ENCODE measurements around the gene TBX20.

The TBX20 gene, protein sequence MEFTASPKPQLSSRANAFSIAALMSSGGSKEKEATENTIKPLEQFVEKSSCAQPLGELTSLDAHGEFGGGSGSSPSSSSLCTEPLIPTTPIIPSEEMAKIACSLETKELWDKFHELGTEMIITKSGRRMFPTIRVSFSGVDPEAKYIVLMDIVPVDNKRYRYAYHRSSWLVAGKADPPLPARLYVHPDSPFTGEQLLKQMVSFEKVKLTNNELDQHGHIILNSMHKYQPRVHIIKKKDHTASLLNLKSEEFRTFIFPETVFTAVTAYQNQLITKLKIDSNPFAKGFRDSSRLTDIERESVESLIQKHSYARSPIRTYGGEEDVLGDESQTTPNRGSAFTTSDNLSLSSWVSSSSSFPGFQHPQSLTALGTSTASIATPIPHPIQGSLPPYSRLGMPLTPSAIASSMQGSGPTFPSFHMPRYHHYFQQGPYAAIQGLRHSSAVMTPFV

DNA sequence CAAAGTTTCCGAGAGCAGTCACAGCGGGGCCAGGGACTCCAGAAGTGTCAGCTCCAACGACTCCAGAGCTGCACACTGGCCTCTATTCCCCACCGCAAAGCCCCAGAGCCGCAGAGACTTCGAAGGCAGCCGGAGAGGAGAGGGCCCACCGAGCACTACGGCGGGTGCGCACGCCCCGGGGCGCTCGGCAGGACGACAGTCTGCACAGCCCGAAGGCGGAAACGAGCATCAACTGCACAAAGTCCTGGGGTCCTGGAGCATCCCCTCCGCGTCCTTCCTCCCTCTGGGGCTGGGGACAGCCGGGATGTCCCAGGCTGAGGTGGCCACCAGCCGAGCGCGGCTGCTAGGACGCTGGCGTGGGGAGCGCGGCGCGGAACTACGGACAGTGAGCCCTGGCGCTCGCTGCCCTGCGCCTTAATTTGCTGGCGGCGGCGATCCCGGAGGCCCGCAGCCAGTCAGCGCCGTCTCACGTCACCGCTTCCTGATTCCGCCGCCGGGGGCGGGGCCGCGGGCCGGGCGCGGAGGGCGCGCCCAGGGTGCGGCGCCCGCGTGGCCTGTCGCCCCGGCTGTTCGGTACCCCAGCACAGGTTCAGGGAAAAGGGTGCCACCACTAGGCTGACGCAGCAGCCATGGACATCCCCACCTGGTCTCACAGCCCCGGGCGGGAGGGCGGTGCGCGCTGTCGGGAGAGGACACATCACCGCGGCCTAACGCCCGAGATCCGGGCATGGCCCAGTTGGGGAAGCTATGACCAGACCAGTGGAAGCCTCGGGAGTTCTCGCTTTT lies at the start of gene TBX20:
TSS of gene TBX20 (minus strand) at position 391 of the 786 bp plus-strand sequence. CDS start 480 bp downstream, outside the sequence.
- in situ Hi-C loops (cut with HindIII; ENCODE audit: low sequenced_read_pairs) = no loop called here

GRCh38 chr7:35289376-35289775 lies 35.5 kb upstream of the TBX20 start:
- in situ Hi-C loops (cut with HindIII; ENCODE audit: low sequenced_read_pairs) = no loop called here

DNA sequence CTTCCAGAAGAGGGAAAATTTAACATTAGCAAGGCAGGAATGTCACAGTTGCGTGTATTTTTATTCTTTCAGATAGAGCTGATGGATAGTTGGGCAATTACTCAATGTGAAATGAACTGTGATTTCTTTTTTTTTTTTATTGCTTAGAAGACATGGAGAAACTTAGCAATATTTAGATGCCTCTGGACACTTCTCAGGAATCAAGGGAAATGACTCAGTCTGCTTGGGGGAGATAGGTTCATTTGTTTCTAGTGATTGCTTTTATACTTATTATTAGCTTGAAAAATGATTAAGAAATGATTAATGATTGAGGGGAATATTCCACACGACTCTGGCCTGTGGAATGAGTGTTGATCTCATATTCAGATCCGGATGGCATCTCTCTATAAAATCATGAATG lies 33.1 kb upstream of the TBX20 start:
- in situ Hi-C loops (cut with HindIII; ENCODE audit: low sequenced_read_pairs) = no loop called here

GRCh38 chr7:35286422-35286821 lies 32.5 kb upstream of the TBX20 start:
- in situ Hi-C loops (cut with HindIII; ENCODE audit: low sequenced_read_pairs) = no loop called here

- in situ Hi-C loops (cut with HindIII; ENCODE audit: low sequenced_read_pairs) = no loop called here
These were observed 31.9 kb upstream of the TBX20 start for GRCh38 chr7:35285799-35286198.

DNA sequence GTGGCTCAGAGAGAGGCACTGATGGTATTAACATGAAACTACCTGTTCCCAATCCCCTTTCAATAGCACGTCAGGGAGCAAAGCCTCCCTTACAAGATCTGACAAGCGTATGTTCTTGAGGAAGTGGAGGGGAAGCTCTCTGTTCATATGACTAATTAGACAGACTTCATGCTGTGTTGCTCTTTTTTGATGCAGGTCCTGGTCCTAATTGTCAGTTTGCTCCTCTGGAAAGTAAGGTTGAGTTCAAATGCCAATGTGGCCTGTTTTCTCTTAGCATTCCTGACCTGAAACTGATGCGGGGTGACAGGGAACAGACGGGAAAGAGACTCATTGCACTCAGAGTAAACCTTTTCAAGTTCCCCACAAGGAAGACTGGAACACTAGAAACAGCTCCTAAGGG lies 27.0 kb upstream of the TBX20 start:
- in situ Hi-C loops (cut with HindIII; ENCODE audit: low sequenced_read_pairs) = no loop called here

GRCh38 chr7:35277359-35277758 lies 23.5 kb upstream of the TBX20 start:
- in situ Hi-C loops (cut with HindIII; ENCODE audit: low sequenced_read_pairs) = no loop called here

GRCh38 chr7:35272246-35272645 lies 18.3 kb upstream of the TBX20 start:
- in situ Hi-C loops (cut with HindIII; ENCODE audit: low sequenced_read_pairs) = no loop called here

GRCh38 chr7:35268953-35269352 lies 15.1 kb upstream of the TBX20 start:
- in situ Hi-C loops (cut with HindIII; ENCODE audit: low sequenced_read_pairs) = no loop called here

DNA sequence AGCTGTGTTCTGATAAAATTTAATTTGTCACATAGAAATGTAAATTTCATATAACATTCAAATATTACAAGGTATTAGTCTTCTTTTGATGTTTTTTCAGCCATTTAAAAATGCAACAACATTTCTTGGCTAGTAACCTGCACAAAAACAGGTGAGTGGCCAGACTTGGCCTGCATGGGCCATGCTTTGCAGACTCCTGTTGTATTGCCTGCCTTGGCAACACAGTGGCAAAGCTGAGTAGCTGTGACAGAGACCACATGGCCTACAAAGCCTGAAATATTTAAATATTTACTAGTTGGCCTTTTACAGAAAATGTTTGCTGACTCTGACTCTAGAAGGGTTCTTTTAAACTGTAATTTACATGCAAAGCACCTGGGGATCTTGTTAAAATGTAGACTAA lies 13.5 kb upstream of the TBX20 start:
- in situ Hi-C loops (cut with HindIII; ENCODE audit: low sequenced_read_pairs) = no loop called here

- in situ Hi-C loops (cut with HindIII; ENCODE audit: low sequenced_read_pairs) = no loop called here
These were observed 9.5 kb upstream of the TBX20 start for GRCh38 chr7:35263396-35263795.

GRCh38 chr7:35261476-35262285 lies 7.8 kb upstream of the TBX20 start:
- in situ Hi-C loops (cut with HindIII; ENCODE audit: low sequenced_read_pairs) = no loop called here

- in situ Hi-C loops (cut with HindIII; ENCODE audit: low sequenced_read_pairs) = no loop called here
These were observed 7.1 kb upstream of the TBX20 start for GRCh38 chr7:35261041-35261440.

GRCh38 chr7:35260246-35260645 lies 6.3 kb upstream of the TBX20 start:
- in situ Hi-C loops (cut with HindIII; ENCODE audit: low sequenced_read_pairs) = no loop called here

DNA sequence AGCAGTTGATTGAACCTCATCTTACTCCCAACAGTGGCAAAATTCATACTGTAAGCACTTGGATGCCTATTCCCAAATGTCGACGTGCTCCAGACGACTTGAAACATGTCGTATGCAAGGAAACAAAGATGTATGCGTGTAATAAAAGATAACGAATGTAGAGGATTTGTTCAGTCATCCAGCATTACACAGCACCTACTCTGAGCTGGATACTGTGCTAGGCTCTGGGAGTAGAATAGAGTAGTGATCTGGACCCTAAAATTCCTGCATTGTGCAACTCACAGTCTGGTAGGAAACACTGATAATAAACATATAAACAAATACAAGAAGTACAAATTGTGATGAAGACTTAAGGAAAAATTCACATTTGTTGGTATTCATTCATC lies 5.6 kb upstream of the TBX20 start:
- in situ Hi-C loops (cut with HindIII; ENCODE audit: low sequenced_read_pairs) = no loop called here

DNA sequence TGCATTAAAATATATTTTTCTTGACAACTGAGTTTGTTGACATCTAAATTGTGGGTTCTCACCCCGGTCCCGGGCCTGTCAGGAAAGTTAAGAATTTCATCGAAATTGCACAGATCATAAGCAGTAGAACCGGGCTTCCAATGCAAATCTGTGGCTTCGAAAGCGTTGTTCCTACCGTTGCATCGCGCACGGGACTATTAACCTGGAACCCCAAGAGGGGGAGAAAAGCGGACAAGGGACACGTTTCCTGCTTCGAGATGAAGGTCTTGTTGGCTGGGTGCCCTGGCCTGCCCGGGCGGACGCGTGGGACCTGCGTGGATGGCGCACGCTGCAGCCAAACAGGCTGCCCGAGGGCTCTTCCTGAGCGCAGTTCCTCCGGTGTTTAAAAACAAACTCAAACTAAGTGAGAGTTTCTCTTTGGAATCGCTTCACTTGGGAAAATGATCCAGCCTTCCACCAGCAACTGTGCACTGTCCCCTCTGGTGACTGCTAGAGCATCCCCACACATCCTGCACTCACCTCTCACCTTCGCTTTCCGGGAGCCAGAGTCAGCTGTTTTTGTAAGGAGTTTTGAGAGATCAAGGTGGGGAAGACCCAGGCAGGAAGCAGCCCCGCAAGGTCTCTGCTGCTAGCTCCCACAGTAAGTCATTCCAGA lies 5.1 kb upstream of the TBX20 start:
- in situ Hi-C loops (cut with HindIII; ENCODE audit: low sequenced_read_pairs) = no loop called here

DNA sequence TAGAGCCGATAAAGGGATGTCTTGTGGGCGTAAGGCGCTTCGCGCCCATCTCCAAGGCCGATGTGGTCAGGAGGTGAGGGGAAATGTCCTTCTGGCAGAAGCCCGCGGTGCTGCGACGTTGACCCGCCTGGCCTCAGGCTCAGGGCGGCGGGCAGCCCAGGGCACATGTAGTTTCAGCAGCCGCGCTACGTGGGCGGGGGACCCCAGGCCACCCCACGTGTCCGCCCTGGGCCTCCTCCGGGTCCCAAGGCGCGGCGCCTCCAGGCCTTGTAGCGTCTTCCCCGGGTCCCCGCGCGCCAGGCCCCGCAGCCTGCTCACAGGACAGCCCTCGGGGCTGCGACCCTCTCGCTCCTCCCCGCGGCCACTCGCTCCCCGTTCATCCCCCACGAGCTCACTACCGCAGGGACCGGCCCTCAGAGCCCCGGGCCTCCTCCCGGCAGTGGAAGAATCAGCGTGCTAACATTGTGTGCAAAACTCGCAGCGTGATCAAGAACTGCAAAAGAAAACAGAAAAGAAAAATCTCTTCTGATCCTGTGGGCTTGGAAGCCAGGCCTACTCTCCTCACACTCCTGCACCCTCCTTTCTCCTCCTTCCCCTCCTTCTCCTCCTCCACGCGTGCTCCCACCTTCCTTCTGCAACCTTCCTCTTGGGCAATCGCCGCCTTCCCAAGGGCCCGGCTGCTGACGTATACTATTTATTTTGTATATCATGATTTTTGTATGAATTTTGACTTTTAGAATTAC lies 4.4 kb upstream of the TBX20 start:
- in situ Hi-C loops (cut with HindIII; ENCODE audit: low sequenced_read_pairs) = no loop called here

GRCh38 chr7:35257251-35258124 lies 3.6 kb upstream of the TBX20 start:
- in situ Hi-C loops (cut with HindIII; ENCODE audit: low sequenced_read_pairs) = no loop called here
